Ascending aorta (tissue), 2 donors: ENCODE data around the gene ASIC3. TPM values are rescaled to one million over a fixed set of nuclear protein-coding genes. Genes with fewer than 3 reads are reported as not detected.

ENCODE experiments used
- DNase-seq, 2 donors: peaks; one replicate each; pipeline ENCODE4 v3.0.0-alpha.2; 2019; ENCODE audit warnings: low spot score in 2 of 2
- H3K27ac ChIP-seq, 2 donors: fragments of 200-600 bp; sonication (generic); one replicate each; pipeline ENCODE4 v1.5.1; 2016 to 2017; ENCODE audit warnings: mild to moderate bottlenecking in 1 of 2
- H3K27me3 ChIP-seq: fragments of 200-600 bp; sonication (generic); one replicate; pipeline ENCODE4 v1.5.1; 2017
- H3K36me3 ChIP-seq, 2 donors: fragments of 200-600 bp; sonication (generic); one replicate each; pipeline ENCODE4 v1.5.1; 2016
- H3K4me1 ChIP-seq, 2 donors: fragments of 200-600 bp; sonication (generic); one replicate each; pipeline ENCODE4 v1.5.1; 2016 to 2017; ENCODE audit warnings: mild to moderate bottlenecking in 1 of 2
- H3K4me3 ChIP-seq, 2 donors: fragments of 200-600 bp; sonication (generic); one replicate each; pipeline ENCODE4 v1.5.1; 2016 to 2017; ENCODE audit warnings: mild to moderate bottlenecking in 1 of 2
- H3K9me3 ChIP-seq, 2 donors: fragments of 200-600 bp; sonication (generic); one replicate each; pipeline ENCODE4 v1.5.1; 2016
- CTCF ChIP-seq, 3 experiments: fragments of 200-600 bp in 2 of 3; fragments of 450-650 bp in 1 of 3; sonication (generic) in 2 of 3; IDR thresholded peaks; one replicate each; pipeline ENCODE4 v1.5.1; 2016 to 2019; ENCODE audit warnings: antibody characterized with exemption in 3 of 3, mild to moderate bottlenecking in 1 of 3, moderate library complexity in 1 of 3
- intact Hi-C: fragments of 100-400 bp; cut with DNase I; formaldehyde crosslinking; loops from one replicate; pipeline ENCODE4 v1.15.1; 2023
- total RNA-seq: library from RNA; depleted of rRNA; stranded (reverse); fragments of >200 nt; gene quantifications from one replicate; pipeline ENCODE4 v1.1.0, GENCODE V29; 2016

Gene ASIC3
- total RNA-seq, 1 donor from 2014 or later = not detected

- TF ChIP-seq CTCF (IDR thresholded peaks at IDR 0.05) = no peak
- no peak for DNase-seq
- intact Hi-C loops = no loop called here
- no peak overlapping the region for H3K4me3 ChIP-seq
- H3K27ac ChIP-seq = no peak overlapping the region
- no peaks in the 10 kb centered on the region for H3K27me3 ChIP-seq
- H3K4me1 ChIP-seq = peaks cover under 1 to 1% of the 10 kb centered on the region in 2 donors
- peaks cover 6 to 14% of the 10 kb centered on the region in 2 donors for H3K36me3 ChIP-seq
- no peaks in the 10 kb centered on the region for H3K9me3 ChIP-seq
Observed at GRCh38 chr7:151043959-151044358, 4.4 kb upstream of the ASIC3 start.

GRCh38 chr7:151045262-151045661 is 3.1 kb upstream of the ASIC3 start:
- TF ChIP-seq CTCF (IDR thresholded peaks at IDR 0.05) = no peak
- H3K27me3 ChIP-seq = no peaks in the 10 kb centered on the region
- no peaks in the 10 kb centered on the region for H3K4me1 ChIP-seq
- H3K27ac ChIP-seq = no peak overlapping the region
- no peak for DNase-seq
- intact Hi-C loops = no loop called here
- H3K9me3 ChIP-seq = no peaks in the 10 kb centered on the region
- H3K36me3 ChIP-seq = peaks cover 6 to 14% of the 10 kb centered on the region in 2 donors
- H3K4me3 ChIP-seq = no peak overlapping the region

GRCh38 chr7:151045967-151046366 is 2.4 kb upstream of the ASIC3 start:
- H3K27ac ChIP-seq = no peak overlapping the region
- peaks cover 0 to 1% of the 10 kb centered on the region in 2 donors for H3K4me1 ChIP-seq
- H3K9me3 ChIP-seq = no peaks in the 10 kb centered on the region
- no peak for TF ChIP-seq CTCF (IDR thresholded peaks at IDR 0.05)
- no peak overlapping the region for H3K4me3 ChIP-seq
- no peaks in the 10 kb centered on the region for H3K27me3 ChIP-seq
- DNase-seq = no peak
- intact Hi-C loops = no loop called here
- peaks cover 6 to 14% of the 10 kb centered on the region in 2 donors for H3K36me3 ChIP-seq

GRCh38 chr7:151046603-151047573 is 1.4 kb upstream of the ASIC3 start:
- H3K9me3 ChIP-seq = no peaks in the 10 kb centered on the region
- H3K27me3 ChIP-seq = no peaks in the 10 kb centered on the region
- H3K4me3 ChIP-seq = no peak overlapping the region
- DNase-seq = no peak
- no peak for TF ChIP-seq CTCF (IDR thresholded peaks at IDR 0.05)
- peaks cover 0 to 7% of the 10 kb centered on the region in 2 donors for H3K4me1 ChIP-seq
- no peak overlapping the region for H3K27ac ChIP-seq
- intact Hi-C loops = no loop called here
- H3K36me3 ChIP-seq = peaks cover 4 to 12% of the 10 kb centered on the region in 2 donors

GRCh38 chr7:151048911-151049463 is 656 bp downstream of the ASIC3 start:
- no peak overlapping the region for H3K4me3 ChIP-seq
- peaks cover 0 to 7% of the 10 kb centered on the region in 2 donors for H3K4me1 ChIP-seq
- no peak for TF ChIP-seq CTCF (IDR thresholded peaks at IDR 0.05)
- DNase-seq = no peak
- no peaks in the 10 kb centered on the region for H3K9me3 ChIP-seq
- H3K27ac ChIP-seq = no peak overlapping the region
- H3K36me3 ChIP-seq = peaks cover 0 to 7% of the 10 kb centered on the region in 2 donors
- intact Hi-C loops = no loop called here
- H3K27me3 ChIP-seq = no peaks in the 10 kb centered on the region
